Stimulated activated naive B cell treated with anti-CD40 and anti-IgM and Interleukin-4, amounts not matched to agents 10 μg/mL and 1 μg/mL and 100 μg/mL, for 72 hours (primary cell): ENCODE measurements around the gene VSX2.

Source experiments
- ATAC-seq, 2 donors: fragments of 150-1000 bp; cut with Tn5 transposase; replicated peaks; 2 replicates each; pipeline ENCODE4 v1.10.0; 2021; ENCODE audit warnings: moderate library complexity in 1 of 2
- DNase-seq: peaks from one replicate; pipeline ENCODE4 v3.0.0; 2021
- H3K27ac Mint-ChIP-seq: one replicate; pipeline ENCODE4 v1.8.0; 2022; ENCODE audit warnings: mild to moderate bottlenecking, mixed read lengths
- H3K27me3 Mint-ChIP-seq, 2 donors: one replicate each; pipeline ENCODE4 v1.8.0; 2022; ENCODE audit warnings: mixed read lengths in 2 of 2
- H3K36me3 Mint-ChIP-seq, 2 donors: one replicate each; pipeline ENCODE4 v1.8.0; 2022; ENCODE audit warnings: mixed read lengths in 2 of 2, mild to moderate bottlenecking in 1 of 2
- H3K4me1 Mint-ChIP-seq, 2 donors: one replicate each; pipeline ENCODE4 v1.8.0; 2022; ENCODE audit warnings: mixed read lengths in 2 of 2, mild to moderate bottlenecking in 1 of 2
- H3K4me3 Mint-ChIP-seq, 2 donors: one replicate each; pipeline ENCODE4 v1.8.0; 2022; ENCODE audit warnings: mild to moderate bottlenecking in 2 of 2, mixed read lengths in 2 of 2, moderate library complexity in 1 of 2
- H3K9me3 Mint-ChIP-seq, 2 donors: one replicate each; pipeline ENCODE4 v1.8.0; 2022; ENCODE audit warnings: mixed read lengths in 2 of 2, mild to moderate bottlenecking in 1 of 2

The VSX2 gene

GRCh38 chr14:74281069-74281468 lies 41.8 kb downstream of the VSX2 start:
- no peak overlapping the region for H3K4me3 Mint-ChIP-seq
- no peaks in the 10 kb centered on the region for H3K4me1 Mint-ChIP-seq
- H3K27ac Mint-ChIP-seq = no peak overlapping the region
- peaks cover 7 to 14% of the 10 kb centered on the region in 2 donors for H3K9me3 Mint-ChIP-seq
- peaks cover 36 to 45% of the 10 kb centered on the region in 2 donors for H3K36me3 Mint-ChIP-seq
- DNase-seq (no peak), ATAC-seq (no peak)
- H3K27me3 Mint-ChIP-seq = no peaks in the 10 kb centered on the region

- no peaks in the 10 kb centered on the region for H3K4me1 Mint-ChIP-seq
- DNase-seq = no peak
- ATAC-seq = no peak
- no peaks in the 10 kb centered on the region for H3K9me3 Mint-ChIP-seq
- peaks cover 41 to 55% of the 10 kb centered on the region in 2 donors for H3K36me3 Mint-ChIP-seq
- H3K27me3 Mint-ChIP-seq = no peaks in the 10 kb centered on the region
- H3K27ac Mint-ChIP-seq = no peak overlapping the region
- no peak overlapping the region for H3K4me3 Mint-ChIP-seq
Measured at GRCh38 chr14:74286736-74287135, 47.5 kb downstream of the VSX2 start.

GRCh38 chr14:74289801-74290200 lies 50.6 kb downstream of the VSX2 start:
- Mint-ChIP-seq H3K27me3 (no peaks in the 10 kb centered on the region), H3K27ac (peak overlapping the region; percentile 47), H3K9me3 (no peaks in the 10 kb centered on the region), H3K36me3 (peaks cover 34 to 59% of the 10 kb centered on the region in 2 donors), H3K4me1 (peaks cover 0 to 5% of the 10 kb centered on the region in 2 donors), H3K4me3 (no peak overlapping the region)
- DNase-seq = no peak
- no peak for ATAC-seq

GRCh38 chr14:74290415-74290814 lies 51.2 kb downstream of the VSX2 start:
- DNase-seq (no peak), ATAC-seq (peak in 1 of 2 donors; percentile 14)
- Mint-ChIP-seq H3K4me1 (peaks cover 0 to 5% of the 10 kb centered on the region in 2 donors), H3K4me3 (no peak overlapping the region), H3K27me3 (no peaks in the 10 kb centered on the region), H3K36me3 (peaks cover 34 to 59% of the 10 kb centered on the region in 2 donors), H3K27ac (no peak overlapping the region), H3K9me3 (no peaks in the 10 kb centered on the region)

GRCh38 chr14:74292061-74292460 lies 52.8 kb downstream of the VSX2 start:
- no peak overlapping the region for H3K4me3 Mint-ChIP-seq
- no peak for DNase-seq
- peaks cover 23 to 54% of the 10 kb centered on the region in 2 donors for H3K36me3 Mint-ChIP-seq
- H3K4me1 Mint-ChIP-seq = peaks cover 0 to 5% of the 10 kb centered on the region in 2 donors
- H3K27ac Mint-ChIP-seq = peak overlapping the region; percentile 15
- ATAC-seq = no peak
- H3K27me3 Mint-ChIP-seq = no peaks in the 10 kb centered on the region
- H3K9me3 Mint-ChIP-seq = no peaks in the 10 kb centered on the region

GRCh38 chr14:74293606-74294005 lies 54.4 kb downstream of the VSX2 start:
- ATAC-seq (no peak), DNase-seq (no peak)
- no peak overlapping the region for H3K4me3 Mint-ChIP-seq
- H3K4me1 Mint-ChIP-seq = peaks cover 8% of the 10 kb centered on the region in 2 donors
- H3K36me3 Mint-ChIP-seq = peaks cover 22 to 56% of the 10 kb centered on the region in 2 donors
- H3K27ac Mint-ChIP-seq = no peak overlapping the region
- no peaks in the 10 kb centered on the region for H3K9me3 Mint-ChIP-seq
- no peaks in the 10 kb centered on the region for H3K27me3 Mint-ChIP-seq

- H3K36me3 Mint-ChIP-seq = peaks cover 20 to 53% of the 10 kb centered on the region in 2 donors
- no peak overlapping the region for H3K4me3 Mint-ChIP-seq
- H3K9me3 Mint-ChIP-seq = no peaks in the 10 kb centered on the region
- no peaks in the 10 kb centered on the region for H3K27me3 Mint-ChIP-seq
- no peak overlapping the region for H3K27ac Mint-ChIP-seq
- peaks cover 9 to 13% of the 10 kb centered on the region in 2 donors for H3K4me1 Mint-ChIP-seq
- ATAC-seq = no peak
- no peak for DNase-seq
Measured at GRCh38 chr14:74296037-74296467, 56.8 kb downstream of the VSX2 start.

GRCh38 chr14:74297986-74298385 lies 58.7 kb downstream of the VSX2 start:
- no peaks in the 10 kb centered on the region for H3K9me3 Mint-ChIP-seq
- H3K36me3 Mint-ChIP-seq = peaks cover 15 to 43% of the 10 kb centered on the region in 2 donors
- no peak for DNase-seq
- peaks cover 18 to 24% of the 10 kb centered on the region in 2 donors for H3K4me1 Mint-ChIP-seq
- no peak overlapping the region for H3K4me3 Mint-ChIP-seq
- no peak overlapping the region for H3K27ac Mint-ChIP-seq
- no peak for ATAC-seq
- H3K27me3 Mint-ChIP-seq = no peaks in the 10 kb centered on the region

GRCh38 chr14:74299061-74299545 lies 59.9 kb downstream of the VSX2 start:
- Mint-ChIP-seq H3K4me3 (no peak overlapping the region), H3K27ac (no peak overlapping the region), H3K4me1 (peaks cover 17 to 30% of the 10 kb centered on the region in 2 donors), H3K27me3 (no peaks in the 10 kb centered on the region), H3K36me3 (peaks cover 12 to 39% of the 10 kb centered on the region in 2 donors), H3K9me3 (no peaks in the 10 kb centered on the region)
- ATAC-seq (no peak), DNase-seq (no peak)

GRCh38 chr14:74301594-74302151 lies 62.4 kb downstream of the VSX2 start:
- H3K4me1 Mint-ChIP-seq = peaks cover 16 to 30% of the 10 kb centered on the region in 2 donors
- H3K36me3 Mint-ChIP-seq = peaks cover 9 to 25% of the 10 kb centered on the region in 2 donors
- peak overlapping the region; percentile 98 for H3K27ac Mint-ChIP-seq
- no peaks in the 10 kb centered on the region for H3K9me3 Mint-ChIP-seq
- no peak for DNase-seq
- no peak for ATAC-seq
- H3K27me3 Mint-ChIP-seq = no peaks in the 10 kb centered on the region
- H3K4me3 Mint-ChIP-seq = peak overlapping the region; percentile 97 to 98

- Mint-ChIP-seq H3K27ac (peak overlapping the region; percentile 98), H3K27me3 (no peaks in the 10 kb centered on the region), H3K36me3 (peaks cover 9 to 25% of the 10 kb centered on the region in 2 donors), H3K4me3 (peak overlapping the region; percentile 97 to 98), H3K9me3 (no peaks in the 10 kb centered on the region), H3K4me1 (peaks cover 16 to 30% of the 10 kb centered on the region in 2 donors)
- peak; percentile 4 for DNase-seq
- peak; percentile 73 to 79 for ATAC-seq
Measured at GRCh38 chr14:74302152-74302628, 62.9 kb downstream of the VSX2 start.

- ATAC-seq = peak; percentile 98 to 99
Measured at GRCh38 chr14:74302634-74303569, 63.7 kb downstream of the VSX2 start, which contains the start of gene ABCD4. TSS of gene ABCD4 (minus strand) at chr14:74302934. CDS start at chr14:74302912, 22 bp downstream.

GRCh38 chr14:74308695-74309094 lies 69.4 kb downstream of the VSX2 start:
- Mint-ChIP-seq H3K27me3 (no peaks in the 10 kb centered on the region), H3K4me1 (no peaks in the 10 kb centered on the region), H3K36me3 (no peaks in the 10 kb centered on the region), H3K27ac (no peak overlapping the region), H3K4me3 (no peak overlapping the region), H3K9me3 (no peaks in the 10 kb centered on the region)
- DNase-seq (no peak), ATAC-seq (no peak)

More at GRCh38 chr14:74302634-74303569, 63.7 kb downstream of the VSX2 start, which contains the start of gene ABCD4:
- Mint-ChIP-seq H3K4me1 (peaks cover 14 to 26% of the 10 kb centered on the region in 2 donors), H3K27ac (peak within 1 kb of the TSS; percentile 98), H3K36me3 (peaks cover 9 to 21% of the 10 kb centered on the region in 2 donors), H3K4me3 (peak within 1 kb of the TSS; percentile 97 to 98), H3K27me3 (no peaks in the 10 kb centered on the region), H3K9me3 (no peaks in the 10 kb centered on the region)
- peak; percentile 93 for DNase-seq
